IMR-90 (cell line): ENCODE measurements around the gene MARK4. TPM values are rescaled to one million over a fixed set of nuclear protein-coding genes. Genes with fewer than 3 reads are reported as not detected.
A peak's percentile ranks its signal among the peaks of the same experiment; 100 is the strongest.

Experiments
- ATAC-seq: fragments of 200-7000 bp; cut with Tn5 transposase; 2 replicates; pipeline ENCODE4 v1.9.1; 2020; ENCODE audit warnings: low read depth, mild to moderate bottlenecking, moderate library complexity
- BruUV-seq: library from RNA; stranded (reverse); fragments of 400-500 nt; replicated peaks from 2 replicates; lab custom pipeline; 2021; lab: Mats Ljungman, UMichigan
- CTCF ChIA-PET: fragments of 300-600 bp; formaldehyde crosslinking; extraction: SDS; loops from one replicate; lab custom pipeline; 2021; ENCODE audit warnings: antibody characterized with exemption; lab: Yijun Ruan, JAX
- POLR2A ChIA-PET: fragments of 300-600 bp; sonication (Branson Sonifier 250); formaldehyde crosslinking; loops from one replicate; lab custom pipeline; 2022; ENCODE audit warnings: antibody characterized with exemption; ENCODE audit not compliant: unreplicated experiment; lab: Charles Lee
- DNase-seq: peaks from one replicate; pipeline ENCODE4 v3.0.0; 2013
- H2AFZ ChIP-seq: replicated peaks from 2 replicates; pipeline ENCODE3; 2013; ENCODE audit warnings: low read length, mild to moderate bottlenecking; ENCODE audit not compliant: poor library complexity
- H2AK5ac ChIP-seq: 2 replicates; pipeline ENCODE4 v1.6.1; 2013; ENCODE audit warnings: low read depth, low read length, inconsistent platforms
- H2AK9ac ChIP-seq: replicated peaks from 2 replicates; pipeline ENCODE3; 2013; ENCODE audit warnings: mild to moderate bottlenecking, low read depth, low read length, moderate library complexity; ENCODE audit not compliant: poor library complexity
- H2BK120ac ChIP-seq: 2 replicates; pipeline ENCODE4 v1.6.1; 2013; ENCODE audit warnings: low read depth, low read length, inconsistent platforms
- H2BK15ac ChIP-seq: 3 replicates; pipeline ENCODE4 v1.6.1; 2013; ENCODE audit warnings: low read depth, low read length, inconsistent platforms
- H2BK20ac ChIP-seq: 2 replicates; pipeline ENCODE4 v1.6.1; 2013; ENCODE audit warnings: low read depth, mild to moderate bottlenecking, inconsistent platforms, low read length, moderate library complexity
- H2BK5ac ChIP-seq: 2 replicates; pipeline ENCODE4 v1.6.1; 2013; ENCODE audit warnings: mild to moderate bottlenecking, low read depth, low read length, inconsistent platforms; ENCODE audit not compliant: poor library complexity, severe bottlenecking
- H3K14ac ChIP-seq: replicated peaks from 2 replicates; pipeline ENCODE4 v1.6.1; 2013; ENCODE audit warnings: low read depth, low read length, inconsistent platforms
- H3K18ac ChIP-seq: 2 replicates; pipeline ENCODE4 v1.6.1; 2013; ENCODE audit warnings: low read depth, low read length, control low read depth
- H3K23ac ChIP-seq: 2 replicates; pipeline ENCODE4 v1.6.1; 2013; ENCODE audit warnings: low read depth, low read length, inconsistent platforms
- H3K27ac ChIP-seq: 2 replicates; pipeline ENCODE4 v1.5.1; 2013; ENCODE audit warnings: mild to moderate bottlenecking, control low read depth, low read length; ENCODE audit not compliant: insufficient read depth
- H3K27me3 ChIP-seq: 2 replicates; pipeline ENCODE4 v1.6.1; 2013; ENCODE audit warnings: low read length; ENCODE audit not compliant: control insufficient read depth, insufficient read depth
- H3K36me3 ChIP-seq: 2 replicates; pipeline ENCODE4 v1.6.1; 2013; ENCODE audit warnings: low read length, mixed read lengths; ENCODE audit not compliant: control insufficient read depth, insufficient read depth
- H3K4ac ChIP-seq: 2 replicates; pipeline ENCODE4 v1.6.1; 2013; ENCODE audit warnings: low read depth, low read length, inconsistent platforms
- H3K4me1 ChIP-seq: 2 replicates; pipeline ENCODE4 v1.6.1; 2013; ENCODE audit warnings: low read length, mixed read lengths; ENCODE audit not compliant: control insufficient read depth, insufficient read depth
- H3K4me2 ChIP-seq: 2 replicates; pipeline ENCODE4 v1.6.1; 2013; ENCODE audit warnings: low read depth, mild to moderate bottlenecking, control low read depth, low read length, moderate library complexity
- H3K4me3 ChIP-seq: 2 replicates; pipeline ENCODE4 v1.5.1; 2013; ENCODE audit warnings: low read depth, mild to moderate bottlenecking, control low read depth, low read length, moderate library complexity; ENCODE audit not compliant: insufficient read depth
- H3K56ac ChIP-seq: 2 replicates; pipeline ENCODE4 v1.6.1; 2013; ENCODE audit warnings: low read length, inconsistent platforms; ENCODE audit not compliant: insufficient read depth; ENCODE audit errors: extremely low read depth
- H3K79me1 ChIP-seq, 2 experiments: 2 replicates each; pipeline ENCODE4 v1.6.1; 2013; ENCODE audit warnings: low read length in 2 of 2, inconsistent platforms in 1 of 2, low read depth in 1 of 2
- H3K9ac ChIP-seq: 2 replicates; pipeline ENCODE4 v1.6.1; 2013; ENCODE audit warnings: low read depth, low read length, control low read depth
- H3K9me1 ChIP-seq: 2 replicates; pipeline ENCODE4 v1.6.1; 2013; ENCODE audit warnings: low read length, inconsistent platforms; ENCODE audit not compliant: insufficient read depth
- H3K9me3 ChIP-seq: 2 replicates; pipeline ENCODE4 v1.6.1; 2013; ENCODE audit warnings: low read length; ENCODE audit not compliant: control insufficient read depth, insufficient read depth
- H4K20me1 ChIP-seq: 2 replicates; pipeline ENCODE4 v1.6.1; 2013; ENCODE audit warnings: low read length, inconsistent platforms; ENCODE audit not compliant: insufficient read depth
- H4K5ac ChIP-seq: 2 replicates; pipeline ENCODE4 v1.6.1; 2013; ENCODE audit warnings: mild to moderate bottlenecking, low read depth, low read length, control low read depth
- H4K8ac ChIP-seq, 2 experiments: 2 replicates each; pipeline ENCODE4 v1.6.1; 2013; ENCODE audit warnings: low read depth in 2 of 2, low read length in 2 of 2, control low read depth in 1 of 2, inconsistent platforms in 1 of 2
- H4K91ac ChIP-seq: 2 replicates; pipeline ENCODE4 v1.6.1; 2013; ENCODE audit warnings: low read depth, low read length, inconsistent platforms; ENCODE audit not compliant: insufficient read depth
- CHD1 ChIP-seq: IDR thresholded peaks from 2 replicates; pipeline ENCODE4 v1.6.1; 2012; ENCODE audit warnings: low read depth, low read length, improper control_type of control experiment
- MAFK ChIP-seq: IDR thresholded peaks from 2 replicates; pipeline ENCODE4 v1.6.1; 2012; ENCODE audit warnings: low read depth, low read length, improper control_type of control experiment
- RCOR1 ChIP-seq: IDR thresholded peaks from 2 replicates; pipeline ENCODE4 v1.6.1; 2012; ENCODE audit warnings: mild to moderate bottlenecking, low read length, improper control_type of control experiment; ENCODE audit not compliant: insufficient replicate concordance
- WGBS, 2 experiments: methylation state at CpG; one replicate each; pipeline versions ENCODE4 v1.1.5 to v1.1.7; 2013; ENCODE audit warnings: missing lambda C conversion rate in 2 of 2; ENCODE audit not compliant: insufficient read length in 1 of 2; ENCODE audit errors: extremely low coverage in 2 of 2; 5-methylcytosine and 5-hydroxymethylcytosine counted together
- dilution Hi-C: fragments of 300-500 bp; cut with HindIII; formaldehyde crosslinking; loops from one replicate; pipeline ENCODE4 v1.14.3; 2018; ENCODE audit warnings: low sequenced_read_pairs; ENCODE audit not compliant: unreplicated experiment
- in situ Hi-C: fragments of 300-500 bp; cut with MboI; formaldehyde crosslinking; loops from 3 replicates; pipeline ENCODE4 v1.14.3; 2019; ENCODE audit warnings: low sequenced_read_pairs, inconsistent platforms, mixed read lengths
- intact Hi-C: fragments of 100-400 bp; cut with micrococcal nuclease; formaldehyde crosslinking; loops from 2 replicates; pipeline ENCODE4 v1.10.0; 2022
- polyA plus RNA-seq, 3 experiments: library from polyadenylated mRNA; depleted of rRNA; stranded (reverse); fragments of >200 nt; gene quantifications; 2 replicates each; pipeline ENCODE4 v1.2.3, GENCODE V29; 2012; ENCODE audit warnings: low replicate concordance in 1 of 3
- total RNA-seq: library from RNA; depleted of rRNA; stranded (reverse); fragments of >200 nt; gene quantifications from 2 replicates; pipeline ENCODE4 v1.2.3, GENCODE V29; 2012

Gene MARK4
- total and polyA plus RNA-seq, 2 of the 4 experiments (the other 2 are of a cell fraction) = 11.3 to 20.7 TPM

- no peak within 1 kb of the TSS for H3K27ac ChIP-seq
- no peak within 1 kb of the TSS for H2BK20ac ChIP-seq
- DNase-seq (no peak), ATAC-seq (no peak)
- no peak for TF ChIP-seq RCOR1
- TF ChIP-seq CHD1 = no peak
- no peak for TF ChIP-seq MAFK
- no peak within 1 kb of the TSS for H3K14ac ChIP-seq
- CTCF ChIA-PET = no interaction called here
- H3K9ac ChIP-seq = no peak within 1 kb of the TSS
- H3K9me3 ChIP-seq = no peaks in the 10 kb centered on the region
- no peak within 1 kb of the TSS; a peak in 1 of 4 replicates for H4K8ac ChIP-seq
- peak within 1 kb of the TSS; percentile 22 for H3K4me3 ChIP-seq
- peak within 1 kb of the TSS; percentile 49 for H3K4me2 ChIP-seq
- no peak within 1 kb of the TSS for H3K4ac ChIP-seq
- H2BK120ac ChIP-seq = peak within 1 kb of the TSS; percentile 19; the same call in 1 of the 2 replicates
- POLR2A ChIA-PET = no interaction called here
- intact Hi-C loops (no loop called here), in situ Hi-C loops (no loop called here), dilution Hi-C loops (no loop called here)
- H3K36me3 ChIP-seq = no peaks in the 10 kb centered on the region
- H2AK9ac ChIP-seq = no peak within 1 kb of the TSS
- no peak within 1 kb of the TSS for H2AK5ac ChIP-seq
- WGBS, 2 experiments = 30% methylated on average over 2 of the region's 15 CpGs; no CpG with 5 or more reads in 1 of the 2 experiments
- H4K91ac ChIP-seq = no peak within 1 kb of the TSS
- H3K9me1 ChIP-seq = no peaks in the 10 kb centered on the region
- no peak within 1 kb of the TSS for H2BK15ac ChIP-seq
- H3K4me1 ChIP-seq = no peaks in the 10 kb centered on the region; the same call in 1 of the 2 replicates
- peak within 1 kb of the TSS; percentile 87 for H2AFZ ChIP-seq
- no peak within 1 kb of the TSS for H3K56ac ChIP-seq
- no TSS peak for BruUV-seq
- no peak within 1 kb of the TSS for H4K5ac ChIP-seq
- H3K18ac ChIP-seq = no peak within 1 kb of the TSS
- no peak within 1 kb of the TSS for H2BK5ac ChIP-seq
- H3K79me1 ChIP-seq = no peaks in the 10 kb centered on the region
- no peak within 1 kb of the TSS for H3K23ac ChIP-seq
- no peaks in the 10 kb centered on the region for H4K20me1 ChIP-seq
- peaks cover 24% of the 10 kb centered on the region for H3K27me3 ChIP-seq
Measured at GRCh38 chr19:45322744-45323281, 71.7 kb downstream of the MARK4 start, which contains the start of gene CKM. Gene CKM (minus strand): TSS chr19:45322875. CDS start chr19:45319713, 3,162 bp downstream.
